ENCODE data around the gene HPX.

GRCh38 chr11:6427516-6427915, 13.3 kb downstream of the HPX start:
- no peak for TF ChIP-seq CTCF (IDR thresholded peaks at IDR 0.05)
- TF ChIP-seq EP300 (IDR thresholded peaks at IDR 0.05) = no peak
